Measurements from ENCODE around the gene SLC49A4. TPM values are rescaled to one million over a fixed set of nuclear protein-coding genes. Genes with fewer than 3 reads are reported as not detected.

Gene SLC49A4
- total and polyA plus RNA-seq, 12 donors: 3.1 to 19.7 (median 15.3) TPM

- no peak for DNase-seq
- no peaks in the 10 kb centered on the region for H3K27me3 ChIP-seq
- ATAC-seq: peak in 1 of 8 donors; percentile 25
These were observed 5.9 kb downstream of the SLC49A4 start for GRCh38 chr3:122800706-122801237.

GRCh38 chr3:122802323-122802722, 7.5 kb downstream of the SLC49A4 start:
- intact Hi-C loops (cut with DNase I): no loop called here
- Histone ChIP-seq H3K4me1 (peaks cover 0 to 11% (median 8%) of the 10 kb centered on the region in 9 donors), H3K27ac (peak overlapping the region in 2 of 10 donors; percentile 24 to 42), H3K4me3 (no peak overlapping the region), H3K9me3 (no peaks in the 10 kb centered on the region), H3K27me3 (no peaks in the 10 kb centered on the region), H3K36me3 (peaks cover 0 to 10% (median 2%) of the 10 kb centered on the region in 9 donors)
- peak in 3 of 8 donors; percentile 50 to 74 (median 61) for ATAC-seq
- TF ChIP-seq CTCF (IDR thresholded peaks at IDR 0.05): no peak
- DNase-seq: peak in 1 of 2 donors; percentile 9
- 92 to 100% methylated on average over 1 of the region's 1 CpG for WGBS, 2 donors

More at GRCh38 chr3:122800706-122801237, 5.9 kb downstream of the SLC49A4 start:
- H3K36me3 ChIP-seq: no peaks in the 10 kb centered on the region
- 96 to 98% methylated on average over 3 of the region's 3 CpGs for WGBS, 2 donors
- no peak for TF ChIP-seq CTCF (IDR thresholded peaks at IDR 0.05)
- H3K9me3 ChIP-seq: no peaks in the 10 kb centered on the region
- H3K4me3 ChIP-seq: no peak overlapping the region
- peaks cover 0 to 25% (median 19%) of the 10 kb centered on the region in 9 donors for H3K4me1 ChIP-seq
- intact Hi-C loops (cut with DNase I): no loop called here
- no peak overlapping the region for H3K27ac ChIP-seq

- Histone ChIP-seq H3K4me1 (peaks cover 0 to 11% (median 6%) of the 10 kb centered on the region in 9 donors), H3K27ac (no peak overlapping the region), H3K9me3 (no peaks in the 10 kb centered on the region), H3K4me3 (no peak overlapping the region), H3K27me3 (no peaks in the 10 kb centered on the region), H3K36me3 (peaks cover 0 to 24% (median 8%) of the 10 kb centered on the region in 9 donors)
- ATAC-seq: no peak
- 84 to 95% methylated on average over 2 of the region's 2 CpGs for WGBS, 2 donors
- no peak for DNase-seq
- intact Hi-C loops (cut with DNase I): no loop called here
- TF ChIP-seq CTCF (IDR thresholded peaks at IDR 0.05): no peak
These were observed 9.1 kb downstream of the SLC49A4 start for GRCh38 chr3:122803977-122804376.

GRCh38 chr3:122810734-122811133, 15.9 kb downstream of the SLC49A4 start:
- no peak for ATAC-seq
- no peaks in the 10 kb centered on the region for H3K4me1 ChIP-seq
- TF ChIP-seq CTCF (IDR thresholded peaks at IDR 0.05): no peak
- no peaks in the 10 kb centered on the region for H3K9me3 ChIP-seq
- no peak overlapping the region for H3K27ac ChIP-seq
- H3K4me3 ChIP-seq: no peak overlapping the region
- no peaks in the 10 kb centered on the region for H3K27me3 ChIP-seq
- peaks cover 0 to 48% (median 10%) of the 10 kb centered on the region in 9 donors for H3K36me3 ChIP-seq
- DNase-seq: no peak
- intact Hi-C loops (cut with DNase I): no loop called here

All from heart right ventricle (tissue), 16 donors.